Stimulated activated CD4-positive, alpha-beta T cell treated with anti-CD3 and anti-CD28 coated beads, Interleukin-4, amount 100 ng/mL, for 4 hours (primary cell): Measurements from ENCODE around the gene IGFN1.
A peak's percentile ranks its signal among the peaks of the same experiment; 100 is the strongest.

Source experiments
- DNase-seq, 2 experiments: peaks; one replicate each; pipeline ENCODE4 v3.0.0-alpha.2; 2020

The IGFN1 gene

DNA sequence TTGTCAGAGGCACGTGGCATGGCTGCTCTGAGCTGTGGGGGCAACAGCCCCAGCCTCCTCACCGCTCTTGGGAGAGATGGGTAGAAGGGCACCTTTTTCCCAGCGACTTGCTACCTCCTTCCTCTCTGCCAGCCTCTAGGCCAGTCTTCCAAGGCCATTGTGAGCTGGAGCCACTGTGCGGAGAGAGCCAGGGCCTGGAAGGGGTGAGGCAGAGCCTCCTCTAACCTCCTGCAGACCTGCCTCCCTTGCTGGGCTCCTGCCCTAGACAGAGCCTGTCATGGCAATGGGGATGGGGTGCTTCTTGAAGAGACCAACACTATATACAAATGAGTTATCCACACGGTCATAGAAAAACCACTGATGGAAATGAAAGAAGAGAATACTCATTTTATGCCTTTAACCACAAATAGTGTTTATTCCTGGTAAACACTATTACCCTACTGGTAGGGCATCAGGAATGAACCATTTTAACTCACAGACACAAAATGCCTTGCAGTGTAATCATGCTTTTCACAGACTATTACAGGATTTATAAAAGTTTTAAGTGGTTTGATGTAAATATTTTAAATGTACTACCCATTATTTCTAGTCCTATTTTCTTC, 5.0 kb upstream of the IGFN1 start:
- DNase-seq = no peak

DNA sequence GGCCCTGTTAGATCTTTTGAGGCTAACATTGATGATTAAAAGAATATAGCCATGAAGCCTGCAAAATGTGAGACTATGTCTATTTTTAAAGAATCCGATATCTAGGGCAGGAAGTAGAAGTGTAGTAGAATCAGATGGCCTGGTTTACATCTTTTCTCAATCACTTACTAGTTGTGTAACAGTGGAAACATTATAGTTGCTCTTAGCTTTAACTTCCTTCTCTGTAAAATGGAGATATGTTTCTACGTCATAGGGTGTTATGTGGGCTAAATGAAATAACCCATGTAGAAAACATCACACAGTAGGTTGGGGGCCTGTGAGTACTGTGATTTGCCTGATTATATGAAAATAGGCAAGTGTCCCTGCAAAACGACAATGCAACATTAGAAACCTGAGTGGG, 4.4 kb upstream of the IGFN1 start:
- DNase-seq = no peak

GRCh38 chr1:201189085-201189484, 1.5 kb upstream of the IGFN1 start:
- no peak for DNase-seq

DNA sequence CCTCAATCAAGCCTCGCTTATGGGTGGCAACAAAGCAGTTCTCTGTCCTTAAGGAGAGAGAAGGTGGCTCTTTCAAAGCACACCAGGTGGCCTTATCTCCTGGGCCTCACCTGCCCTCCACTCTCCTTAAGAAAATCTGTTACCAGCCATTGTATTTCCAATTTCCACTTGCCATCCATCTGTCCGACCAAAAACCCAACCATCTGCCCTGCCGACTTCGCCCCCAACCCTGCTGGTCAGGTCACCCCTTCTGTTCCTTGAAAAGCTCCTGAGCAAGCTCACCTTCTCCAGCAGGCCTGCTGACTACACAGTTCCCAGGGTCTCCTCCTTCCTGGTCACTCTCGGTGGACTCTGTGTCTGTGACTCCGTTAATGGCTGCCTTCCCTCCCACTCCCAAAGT, 619 bp upstream of the IGFN1 start:
- DNase-seq = no peak

- peak; percentile 9 to 20 for DNase-seq
Measured at GRCh38 chr1:201191653-201192260, 1.1 kb downstream of the IGFN1 start.

- DNase-seq = no peak
Measured at GRCh38 chr1:201192261-201192788, 1.7 kb downstream of the IGFN1 start.

DNA sequence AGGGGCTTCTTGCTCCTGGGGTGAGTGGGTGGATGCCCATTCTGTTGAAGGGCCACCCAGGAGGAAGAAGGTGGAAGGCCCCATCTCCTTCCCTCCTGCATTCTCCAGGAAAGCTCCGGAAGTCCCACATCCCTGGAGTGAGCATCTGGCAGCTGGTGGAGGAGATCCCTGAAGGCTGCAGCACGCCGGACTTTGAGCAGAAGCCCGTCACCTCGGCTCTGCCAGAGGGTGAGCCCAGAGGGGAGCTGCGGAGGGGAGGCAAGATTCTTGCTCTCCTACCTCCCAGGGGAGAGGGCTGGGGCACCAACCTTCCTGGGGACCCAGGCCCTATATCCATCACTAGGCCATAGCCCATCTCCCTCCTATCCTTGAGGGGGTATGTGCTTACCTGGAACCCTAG, 3.4 kb downstream of the IGFN1 start:
- no peak for DNase-seq

- DNase-seq = no peak
Measured at GRCh38 chr1:201198598-201198997, 8.0 kb downstream of the IGFN1 start.

- no peak for DNase-seq
Measured at GRCh38 chr1:201205036-201205435, 14.4 kb downstream of the IGFN1 start.

GRCh38 chr1:201206176-201206575, 15.6 kb downstream of the IGFN1 start:
- DNase-seq = no peak

DNA sequence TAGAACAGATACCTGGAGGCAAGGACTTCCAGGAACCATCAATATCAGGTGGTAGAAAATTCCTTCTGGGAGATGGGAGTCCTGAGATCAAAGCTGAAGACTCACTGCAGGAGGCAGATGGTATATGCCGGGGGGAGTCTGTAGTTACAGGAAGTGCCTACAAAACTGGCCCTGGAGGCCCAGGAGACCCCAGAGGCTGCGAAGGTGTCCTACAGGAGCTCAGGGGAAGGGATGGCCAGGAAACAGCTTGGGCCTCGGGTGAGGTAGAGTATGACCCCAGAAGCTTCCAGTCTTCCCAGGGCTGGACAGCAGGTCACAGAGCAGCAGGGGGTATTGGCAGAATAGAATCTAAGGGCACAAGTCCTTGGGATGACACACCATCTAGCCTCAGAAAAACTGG, 16.4 kb downstream of the IGFN1 start:
- no peak for DNase-seq

DNA sequence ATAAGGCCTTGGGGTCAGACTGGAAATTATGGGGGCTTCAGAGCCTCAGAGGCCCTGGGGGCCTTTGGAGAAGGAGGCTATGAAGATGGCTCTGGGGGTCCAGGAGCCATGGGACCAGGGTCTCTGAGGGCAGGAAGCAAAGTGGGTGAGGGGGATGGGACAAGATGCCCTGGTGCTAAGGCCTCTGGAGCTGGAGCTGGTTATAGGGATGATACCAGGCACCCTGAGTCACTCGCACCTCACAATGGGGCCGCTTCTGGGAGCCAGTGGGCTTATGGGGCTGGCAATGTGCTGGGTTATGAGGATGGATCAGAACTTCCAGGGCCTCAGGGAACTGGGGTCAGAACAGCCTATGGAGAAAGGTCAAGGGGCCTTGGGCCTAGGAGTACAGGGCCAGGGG, 17.6 kb downstream of the IGFN1 start:
- no peak for DNase-seq

DNA sequence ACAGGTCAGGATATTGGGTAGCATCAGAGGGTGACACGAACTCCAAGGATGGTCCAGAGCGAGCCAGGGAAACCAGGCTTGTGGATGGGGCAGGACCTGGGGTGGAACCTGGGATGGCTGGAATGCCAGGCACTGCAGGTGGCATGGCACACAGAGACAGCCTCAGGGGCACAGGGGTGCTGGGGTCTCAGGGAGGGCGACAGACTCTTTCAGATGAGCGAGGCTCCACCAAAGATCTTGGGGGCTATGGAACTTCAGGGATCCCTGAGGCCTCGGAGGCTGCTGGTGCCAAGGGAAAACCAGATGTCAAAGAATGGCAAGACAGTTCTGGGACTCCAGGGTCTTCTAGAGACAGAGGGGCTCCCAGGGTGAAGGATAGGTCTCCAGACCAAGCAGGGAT, 21.4 kb downstream of the IGFN1 start:
- DNase-seq = no peak

DNA sequence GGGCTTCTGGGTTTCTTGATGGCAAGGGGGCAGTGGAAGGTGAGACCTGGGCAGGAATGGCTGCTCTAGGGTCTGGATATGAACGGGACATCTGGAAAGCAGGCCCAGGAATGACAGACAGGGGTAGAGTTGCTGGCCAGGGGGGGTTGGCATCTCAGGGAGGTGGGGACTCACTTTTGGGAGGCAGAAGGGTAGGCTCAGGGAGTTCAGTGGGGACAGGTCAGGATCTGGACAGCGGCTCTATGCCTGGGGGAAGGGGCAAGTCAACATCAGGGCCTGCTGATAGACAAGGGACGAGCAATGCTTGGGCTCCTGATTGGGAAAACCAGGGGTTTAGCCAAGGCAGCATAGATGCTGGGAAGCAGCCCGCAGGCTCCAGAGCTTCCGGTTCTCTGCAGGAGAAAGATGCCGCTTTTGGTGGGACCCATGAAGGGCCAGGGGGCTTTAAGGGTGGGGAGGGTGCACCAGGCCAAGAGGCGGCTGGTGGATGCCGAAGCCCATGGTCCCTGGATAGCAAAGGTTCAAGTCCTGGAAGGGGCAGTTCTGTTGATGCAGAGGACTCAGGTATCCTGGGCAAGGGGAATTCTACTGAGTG, 21.9 kb downstream of the IGFN1 start:
- no peak for DNase-seq

DNA sequence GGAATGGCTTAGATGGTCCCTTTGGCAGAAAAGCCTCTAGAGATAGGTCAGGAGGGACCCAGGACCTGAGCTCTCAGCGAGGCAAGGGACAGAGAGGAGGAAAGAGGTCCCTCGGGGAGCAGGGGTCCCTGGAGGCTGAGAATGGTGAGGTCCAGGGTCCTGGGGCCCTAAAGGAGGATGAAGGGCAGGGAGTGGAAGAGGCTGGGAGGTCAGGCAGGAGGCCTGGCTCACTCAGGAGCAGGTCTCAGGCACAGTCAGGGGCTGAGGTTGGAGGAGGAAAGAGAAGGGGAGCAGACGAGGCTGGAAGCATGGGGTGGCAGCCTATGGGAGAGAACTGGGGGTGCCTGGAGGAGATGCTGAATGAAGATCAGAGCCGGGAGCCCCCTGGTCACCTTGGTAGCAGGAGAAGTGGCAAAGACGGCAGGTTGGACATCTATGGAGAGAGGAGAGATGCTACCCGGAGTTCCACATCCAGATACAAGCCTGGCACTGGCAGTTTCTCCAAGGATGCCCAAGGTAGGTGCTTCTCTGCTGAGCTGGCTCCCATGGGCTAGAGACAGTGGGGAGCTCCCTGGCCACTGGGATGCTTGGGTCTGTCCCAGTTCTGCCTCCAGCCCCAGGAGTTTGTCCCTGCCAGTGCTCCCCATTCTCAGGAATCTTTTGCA, 22.6 kb downstream of the IGFN1 start:
- no peak for DNase-seq

DNA sequence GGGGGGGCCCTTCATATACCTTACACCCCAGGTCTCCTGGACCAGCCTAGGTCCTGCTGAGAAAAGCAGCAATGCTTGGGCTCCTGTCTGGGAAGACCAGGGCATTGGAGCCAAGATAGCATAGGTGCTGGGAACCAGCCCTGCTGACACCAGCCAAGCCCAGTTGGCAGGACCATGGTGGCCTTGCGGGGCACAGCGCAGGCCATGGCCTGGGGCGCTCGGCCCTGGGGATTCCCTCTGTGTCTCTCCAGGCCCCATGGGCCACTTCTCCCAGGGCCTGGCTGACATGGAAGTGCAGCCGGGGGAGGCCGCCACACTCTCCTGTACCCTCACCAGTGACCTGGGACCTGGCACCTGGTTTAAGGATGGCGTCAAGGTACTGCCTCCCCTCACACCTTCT, 23.3 kb downstream of the IGFN1 start:
- no peak for DNase-seq

GRCh38 chr1:201214461-201214860, 23.8 kb downstream of the IGFN1 start:
- DNase-seq = no peak

DNA sequence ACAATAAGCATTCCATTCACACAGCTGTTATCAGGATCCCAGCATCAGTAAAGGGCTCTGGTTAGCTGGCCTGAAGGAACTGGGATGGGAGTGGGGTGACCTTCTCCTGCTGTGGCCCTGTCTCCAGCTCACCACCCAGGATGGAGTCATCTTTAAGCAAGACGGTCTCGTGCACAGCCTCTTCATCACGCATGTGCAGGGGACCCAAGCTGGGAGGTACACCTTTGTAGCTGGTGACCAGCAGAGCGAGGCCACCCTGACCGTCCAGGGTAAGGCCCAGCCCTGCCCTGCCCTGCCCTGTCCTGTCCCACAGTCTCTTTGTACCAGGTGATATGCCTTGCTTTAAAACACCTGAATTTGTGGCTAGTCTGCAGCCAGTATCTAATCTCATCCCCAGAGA, 24.3 kb downstream of the IGFN1 start:
- no peak for DNase-seq

DNA sequence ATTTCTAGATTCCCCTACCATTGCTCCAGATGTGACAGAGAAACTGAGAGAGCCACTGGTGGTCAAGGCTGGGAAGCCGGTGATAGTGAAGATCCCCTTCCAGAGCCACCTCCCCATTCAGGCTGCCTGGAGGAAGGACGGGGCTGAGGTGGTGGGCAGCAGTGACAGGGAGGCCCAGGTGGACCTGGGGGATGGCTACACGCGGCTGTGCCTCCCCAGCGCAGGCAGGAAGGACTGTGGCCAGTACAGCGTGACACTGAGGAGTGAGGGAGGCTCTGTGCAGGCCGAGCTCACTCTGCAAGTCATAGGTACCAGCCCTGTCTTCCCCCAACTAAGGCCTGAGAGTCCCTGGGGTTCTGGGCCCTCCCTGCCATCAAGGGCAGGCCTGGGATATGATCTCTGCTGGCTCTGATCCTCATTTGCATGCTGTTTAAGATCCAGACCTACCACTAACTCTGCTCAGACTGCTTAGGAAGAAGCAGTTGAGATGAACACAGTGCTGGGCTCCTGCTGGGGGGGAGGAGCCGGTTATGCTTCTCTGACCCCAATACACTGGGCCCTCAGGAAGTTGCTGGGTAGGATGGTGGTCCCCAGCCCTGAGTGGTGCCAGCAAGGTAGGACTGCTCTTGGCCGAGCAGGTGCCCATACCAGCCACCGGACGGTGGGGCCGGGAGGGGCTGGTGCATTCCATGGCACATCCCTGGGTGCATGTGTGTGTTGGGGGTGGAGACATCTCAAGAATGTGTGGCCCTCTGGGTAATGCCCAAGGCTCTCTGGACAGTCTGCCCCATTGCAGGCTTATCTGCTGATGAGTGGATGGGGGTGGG, 25.1 kb downstream of the IGFN1 start:
- DNase-seq = no peak

- no peak for DNase-seq
Measured at GRCh38 chr1:201216395-201217085, 25.9 kb downstream of the IGFN1 start.

DNA sequence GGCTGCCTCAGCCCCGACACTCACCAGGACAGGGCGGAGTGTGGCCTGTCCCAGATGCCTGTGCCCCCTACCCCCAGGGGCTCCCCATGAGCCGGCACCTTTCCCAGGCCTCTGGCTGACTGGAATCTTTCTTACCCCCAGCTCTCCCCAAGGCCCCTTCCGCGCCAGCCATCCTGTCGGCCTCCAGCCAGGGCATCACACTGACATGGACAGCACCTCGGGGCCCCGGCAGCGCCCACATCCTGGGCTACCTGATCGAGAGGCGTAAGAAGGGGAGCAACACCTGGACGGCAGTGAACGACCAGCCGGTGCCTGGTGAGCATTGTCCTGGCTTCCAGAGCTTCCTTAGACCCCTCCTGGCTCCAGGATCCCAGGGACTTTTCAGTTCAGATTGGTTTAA, 26.5 kb downstream of the IGFN1 start:
- no peak for DNase-seq

DNA sequence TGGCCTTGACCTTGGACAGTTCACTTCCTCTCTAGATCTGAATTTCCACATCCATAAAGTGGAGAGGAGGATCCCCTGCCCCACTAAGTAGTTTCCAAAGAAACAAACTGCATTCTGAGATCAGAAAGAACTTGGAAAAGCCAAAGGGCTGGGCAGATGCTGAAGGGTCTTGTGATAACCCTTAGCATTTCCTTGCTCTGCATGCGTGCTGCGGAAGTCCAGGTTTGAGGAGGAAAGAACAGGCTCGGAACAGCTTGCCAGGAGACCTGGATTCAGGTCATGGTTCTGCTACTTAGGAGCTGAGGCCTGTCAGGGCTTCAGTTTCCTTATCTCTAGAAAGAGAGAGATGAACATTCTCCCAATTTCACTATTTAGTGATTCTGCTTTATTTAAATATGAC, 27.2 kb downstream of the IGFN1 start:
- no peak for DNase-seq

DNA sequence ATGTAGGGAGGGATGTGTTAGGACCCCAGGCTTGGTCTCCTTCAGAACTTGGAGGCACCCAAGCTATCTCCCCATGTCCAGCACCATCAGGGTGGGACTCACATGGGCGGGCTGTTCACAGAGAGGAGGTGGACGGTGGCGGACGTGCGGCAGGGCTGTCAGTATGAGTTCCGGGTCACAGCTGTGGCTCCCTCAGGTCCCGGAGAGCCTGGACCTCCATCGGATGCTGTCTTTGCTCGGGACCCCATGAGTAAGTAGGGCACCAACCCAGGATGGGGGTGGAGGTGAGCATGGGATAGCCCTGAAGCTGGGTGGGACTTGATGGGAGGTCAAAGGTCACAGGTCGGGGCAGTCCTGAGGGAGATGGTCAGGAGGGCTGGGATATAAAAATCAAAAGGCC, 27.8 kb downstream of the IGFN1 start:
- no peak for DNase-seq
